Gastrocnemius medialis (tissue), 4 donors: ENCODE results near the gene MINDY1.

Experiments used
- CTCF ChIP-seq, 5 experiments: fragments of 450-650 bp in 3 of 5; fragments of 200-600 bp in 2 of 5; sonication (generic) in 2 of 5; IDR thresholded peaks in 4 of 5; conservative IDR thresholded peaks in 1 of 5; 1 replicate in 4 of 5; 2 replicates in 1 of 5; pipeline ENCODE4 v1.5.1; 2016 to 2019; ENCODE audit warnings: antibody characterized with exemption in 5 of 5, mild to moderate bottlenecking in 3 of 5, moderate library complexity in 3 of 5
- POLR2A ChIP-seq, 2 donors: fragments of 450-650 bp; IDR thresholded peaks; one replicate each; pipeline ENCODE4 v1.6.1; 2017; ENCODE audit warnings: antibody characterized with exemption in 2 of 2, mild to moderate bottlenecking in 2 of 2, moderate library complexity in 2 of 2

- TF ChIP-seq CTCF (IDR thresholded peaks at IDR 0.05 in 4 of 5, conservative IDR thresholded peaks at IDR 0.05 in 1 of 5), result no peak
- TF ChIP-seq POLR2A (IDR thresholded peaks at IDR 0.05), result no peak
Measured at GRCh38 chr1:151009206-151009587, 2.5 kb upstream of the MINDY1 start.
